Measurements from ENCODE around the gene CDH13.

Gene CDH13

GRCh38 chr16:82793528-82794245 is 166.9 kb downstream of the CDH13 start:
- no peak for DNase-seq

- DNase-seq = no peak
Observed at GRCh38 chr16:82796047-82796446, 169.3 kb downstream of the CDH13 start.

- DNase-seq = no peak
Observed at GRCh38 chr16:82801361-82801760, 174.6 kb downstream of the CDH13 start.

- DNase-seq = no peak
Observed at GRCh38 chr16:82805866-82806265, 179.1 kb downstream of the CDH13 start.

- DNase-seq = no peak
Observed at GRCh38 chr16:82807311-82807710, 180.5 kb downstream of the CDH13 start.

GRCh38 chr16:82808036-82808435 is 181.3 kb downstream of the CDH13 start:
- DNase-seq = no peak

GRCh38 chr16:82810077-82810476 is 183.3 kb downstream of the CDH13 start:
- DNase-seq = no peak

GRCh38 chr16:82814059-82814458 is 187.3 kb downstream of the CDH13 start:
- DNase-seq = no peak

- no peak for DNase-seq
Observed at GRCh38 chr16:82819286-82819685, 192.5 kb downstream of the CDH13 start.

- no peak for DNase-seq
Observed at GRCh38 chr16:82820855-82821254, 194.1 kb downstream of the CDH13 start.

GRCh38 chr16:82824408-82824807 is 197.6 kb downstream of the CDH13 start:
- no peak for DNase-seq

- DNase-seq = no peak
Observed at GRCh38 chr16:82829301-82829700, 202.5 kb downstream of the CDH13 start.

- no peak for DNase-seq
Observed at GRCh38 chr16:82830944-82831343, 204.2 kb downstream of the CDH13 start.

GRCh38 chr16:82832821-82833220 is 206.1 kb downstream of the CDH13 start:
- no peak for DNase-seq

GRCh38 chr16:82833378-82833993 is 206.7 kb downstream of the CDH13 start:
- no peak for DNase-seq

GRCh38 chr16:82834151-82834815 is 207.5 kb downstream of the CDH13 start:
- no peak for DNase-seq

- no peak for DNase-seq
Observed at GRCh38 chr16:82835487-82836155, 208.9 kb downstream of the CDH13 start.

GRCh38 chr16:82841108-82841507 is 214.3 kb downstream of the CDH13 start:
- no peak for DNase-seq

- no peak for DNase-seq
Observed at GRCh38 chr16:82843606-82844271, 217.0 kb downstream of the CDH13 start.

- DNase-seq = no peak
Observed at GRCh38 chr16:82845116-82845515, 218.3 kb downstream of the CDH13 start.

GRCh38 chr16:82846806-82847205 is 220.0 kb downstream of the CDH13 start:
- DNase-seq = no peak

GRCh38 chr16:82848013-82848412 is 221.2 kb downstream of the CDH13 start:
- DNase-seq = no peak

GRCh38 chr16:82852388-82853008 is 225.7 kb downstream of the CDH13 start:
- no peak for DNase-seq
